Transverse colon (tissue), 4 donors: ENCODE measurements around the gene MYLK. TPM values are rescaled to one million over a fixed set of nuclear protein-coding genes. Genes with fewer than 3 reads are reported as not detected.
"Not testable (repeated sequence)": the region's sequence is repeated elsewhere in the genome, so short reads cannot be mapped to it uniquely, and the experiment has no call there.

Experiments used
- DNase-seq: peaks from one replicate; pipeline ENCODE4 v3.0.0-alpha.2; 2019
- H3K27ac ChIP-seq, 4 donors: fragments of 200-600 bp; sonication (generic); 2 replicates each; pipeline ENCODE4 v1.5.1; 2016 to 2018; ENCODE audit warnings: inconsistent platforms in 4 of 4
- H3K27me3 ChIP-seq: fragments of 200-600 bp; sonication (generic); 2 replicates; pipeline ENCODE4 v1.5.1; 2017; ENCODE audit warnings: inconsistent platforms
- H3K36me3 ChIP-seq, 4 donors: fragments of 200-600 bp; sonication (generic); 2 replicates each; pipeline ENCODE4 v1.5.1; 2017 to 2019; ENCODE audit warnings: inconsistent platforms in 4 of 4
- H3K4me1 ChIP-seq, 4 donors: fragments of 200-600 bp; sonication (generic); 2 replicates each; pipeline ENCODE4 v1.5.1; 2017 to 2020; ENCODE audit warnings: inconsistent platforms in 4 of 4
- H3K4me3 ChIP-seq, 4 donors: fragments of 200-600 bp; sonication (generic); 1 replicate in 1 of 4; 2 replicates in 3 of 4; pipeline versions ENCODE4 v1.5.1 to v1.6.1; 2017 to 2019; ENCODE audit warnings: inconsistent platforms in 4 of 4
- H3K9me3 ChIP-seq, 2 donors: fragments of 200-600 bp; sonication (generic); 2 replicates each; pipeline ENCODE4 v1.5.1; 2017 to 2019; ENCODE audit warnings: inconsistent platforms in 2 of 2
- CTCF ChIP-seq, 5 experiments: fragments of 200-600 bp in 3 of 5; fragments of 450-650 bp in 2 of 5; sonication (generic) in 3 of 5; IDR thresholded peaks; 1 replicate in 2 of 5; 2 replicates in 3 of 5; pipeline ENCODE4 v1.5.1; 2016 to 2017; ENCODE audit warnings: antibody characterized with exemption in 5 of 5, inconsistent platforms in 3 of 5, mild to moderate bottlenecking in 2 of 5, moderate library complexity in 1 of 5
- EP300 ChIP-seq: sonication (generic); formaldehyde crosslinking; IDR thresholded peaks from one replicate; pipeline ENCODE4 v1.6.1; 2017; ENCODE audit warnings: antibody characterized with exemption, low read depth
- POLR2A ChIP-seq: fragments of 450-650 bp; IDR thresholded peaks from one replicate; pipeline ENCODE4 v1.6.1; 2016; ENCODE audit warnings: antibody characterized with exemption, mild to moderate bottlenecking, moderate library complexity
- POLR2AphosphoS5 ChIP-seq, 3 donors: sonication (generic); formaldehyde crosslinking; IDR thresholded peaks; one replicate each; pipeline ENCODE4 v1.6.1; 2016; ENCODE audit warnings: antibody characterized with exemption in 3 of 3
- WGBS, 2 donors: methylation state at CpG; one replicate each; pipeline ENCODE4 v1.1.5; 2018; ENCODE audit warnings: low coverage in 1 of 2; 5-methylcytosine and 5-hydroxymethylcytosine counted together
- in situ Hi-C, 4 donors: fragments of 200-750 bp; cut with MboI; loops; one replicate each; pipeline versions ENCODE4 v1.15.0 to v1.15.1; 2017; ENCODE audit warnings: low sequenced_read_pairs in 3 of 4, low pct_ligation_motif_present in 1 of 4, low pct_unique_long_range_greater_than_20kb in 1 of 4
- intact Hi-C: fragments of 100-400 bp; cut with DNase I; formaldehyde crosslinking; loops from one replicate; pipeline ENCODE4 v1.15.1; 2023; ENCODE audit warnings: low total_unique reads
- total RNA-seq, 4 donors: library from RNA; depleted of rRNA; stranded (reverse); fragments of >200 nt; gene quantifications; one replicate each; pipeline ENCODE4 v1.1.0, GENCODE V29; 2016

The MYLK gene
- total RNA-seq, 4 donors from 2014 or later = 230 to 527 (median 349) TPM

- Histone ChIP-seq H3K9me3 (no peaks in the 10 kb centered on the region), H3K27ac (no peak overlapping the region), H3K27me3 (no peaks in the 10 kb centered on the region), H3K4me3 (no peak overlapping the region), H3K36me3 (no peaks in the 10 kb centered on the region), H3K4me1 (peaks cover 5 to 11% (median 8%) of the 10 kb centered on the region in 4 donors)
- intact Hi-C loops (no loop called here), in situ Hi-C loops (no loop called here)
- TF ChIP-seq CTCF (IDR thresholded peaks at IDR 0.05) = no peak
- TF ChIP-seq EP300 = no peak
- TF ChIP-seq POLR2AphosphoS5 (IDR thresholded peaks at IDR 0.05) = peak in 1 of 3 donors; percentile 7
- no peak for TF ChIP-seq POLR2A
- DNase-seq = no peak
- WGBS, 2 donors = 87 to 100% methylated on average over 2 to 5 of the region's 5 CpGs
Measured at GRCh38 chr3:123605789-123606234, 278.3 kb downstream of the MYLK start.

- intact Hi-C loops, H3K27me3 ChIP-seq, DNase-seq, H3K27ac ChIP-seq, H3K4me3 ChIP-seq, H3K9me3 ChIP-seq, H3K36me3 ChIP-seq, in situ Hi-C loops: not testable (repeated sequence)
- 64% methylated on average over 2 of the region's 2 CpGs; no CpG with 5 or more reads in 1 of the 2 donors for WGBS, 2 donors
- H3K4me1 ChIP-seq = peaks cover 5 to 11% (median 8%) of the 10 kb centered on the region in 4 donors
Measured at GRCh38 chr3:123603153-123603552, 281.0 kb downstream of the MYLK start.

GRCh38 chr3:123602325-123602724, 281.8 kb downstream of the MYLK start:
- DNase-seq = no peak
- Histone ChIP-seq H3K4me1 (peaks cover 5 to 11% (median 8%) of the 10 kb centered on the region in 4 donors), H3K9me3 (no peaks in the 10 kb centered on the region), H3K4me3 (no peak overlapping the region), H3K27me3 (no peaks in the 10 kb centered on the region), H3K36me3 (no peaks in the 10 kb centered on the region), H3K27ac (no peak overlapping the region)
- WGBS, 2 donors = 43% methylated on average over 1 of the region's 1 CpG; no CpG with 5 or more reads in 1 of the 2 donors
- intact Hi-C loops (no loop called here), in situ Hi-C loops (no loop called here)
- no peak for TF ChIP-seq EP300

- H3K27ac ChIP-seq, H3K27me3 ChIP-seq, in situ Hi-C loops, H3K4me3 ChIP-seq, intact Hi-C loops, DNase-seq, H3K9me3 ChIP-seq, H3K36me3 ChIP-seq: not testable (repeated sequence)
- peaks cover 5 to 11% (median 8%) of the 10 kb centered on the region in 4 donors for H3K4me1 ChIP-seq
Measured at GRCh38 chr3:123600863-123601262, 283.3 kb downstream of the MYLK start.

- 71 to 75% methylated on average over 2 to 4 of the region's 4 CpGs for WGBS, 2 donors
- Histone ChIP-seq H3K27me3 (no peaks in the 10 kb centered on the region), H3K9me3 (no peaks in the 10 kb centered on the region), H3K4me1 (peaks cover 4 to 11% (median 8%) of the 10 kb centered on the region in 4 donors), H3K36me3 (no peaks in the 10 kb centered on the region), H3K27ac (no peak overlapping the region), H3K4me3 (no peak overlapping the region)
- in situ Hi-C loops = no loop called here
- TF ChIP-seq POLR2A (no peak), CTCF (IDR thresholded peaks at IDR 0.05) (no peak), EP300 (no peak)
- DNase-seq = no peak
- intact Hi-C loops = no loop called here
Measured at GRCh38 chr3:123597561-123597960, 286.6 kb downstream of the MYLK start.
